ENCODE data around the gene SDK1.

SDK1 gene

GRCh38 chr7:4123346-4123745 is 822.3 kb downstream of the SDK1 start:
- DNase-seq (ENCODE audit: low read depth), result no peak
- TF ChIP-seq CTCF (conservative IDR thresholded peaks at IDR 0.05; ENCODE audit: low read depth, low read length), result no peak
- no peak overlapping the region for H3K4me3 ChIP-seq (ENCODE audit: low read depth, low read length)

- no peak for TF ChIP-seq CTCF (conservative IDR thresholded peaks at IDR 0.05; ENCODE audit: low read depth, low read length)
- no peak overlapping the region for H3K4me3 ChIP-seq (ENCODE audit: low read depth, low read length)
- DNase-seq (ENCODE audit: low read depth), result no peak
Measured at GRCh38 chr7:4123823-4124222, 822.8 kb downstream of the SDK1 start.

- no peak overlapping the region for H3K4me3 ChIP-seq (ENCODE audit: low read depth, low read length)
- DNase-seq (ENCODE audit: low read depth), result no peak
- TF ChIP-seq CTCF (conservative IDR thresholded peaks at IDR 0.05; ENCODE audit: low read depth, low read length), result no peak
Measured at GRCh38 chr7:4124556-4125477, 823.8 kb downstream of the SDK1 start.

- no peak for DNase-seq (ENCODE audit: low read depth)
- no peak for TF ChIP-seq CTCF (conservative IDR thresholded peaks at IDR 0.05; ENCODE audit: low read depth, low read length)
- H3K4me3 ChIP-seq (ENCODE audit: low read depth, low read length), result no peak overlapping the region
Measured at GRCh38 chr7:4127909-4128560, 827.0 kb downstream of the SDK1 start.

GRCh38 chr7:4129481-4130122 is 828.5 kb downstream of the SDK1 start:
- H3K4me3 ChIP-seq (ENCODE audit: low read depth, low read length), result no peak overlapping the region
- no peak for TF ChIP-seq CTCF (conservative IDR thresholded peaks at IDR 0.05; ENCODE audit: low read depth, low read length)
- no peak for DNase-seq (ENCODE audit: low read depth)

GRCh38 chr7:4131063-4131462 is 830.0 kb downstream of the SDK1 start:
- no peak overlapping the region for H3K4me3 ChIP-seq (ENCODE audit: low read depth, low read length)
- no peak for TF ChIP-seq CTCF (conservative IDR thresholded peaks at IDR 0.05; ENCODE audit: low read depth, low read length)
- DNase-seq (ENCODE audit: low read depth), result no peak

Measured in choroid plexus epithelial cell (primary cell).